ENCODE data around the gene SHB.

- TF ChIP-seq EP300 (IDR thresholded peaks at IDR 0.05; ENCODE audit: borderline replicate concordance in 1 of 2, low read depth in 2 of 2, low read length in 2 of 2): no peak
- no peak for TF ChIP-seq YY1 (IDR thresholded peaks at IDR 0.05; ENCODE audit: low read depth, low read length)
- TF ChIP-seq, protein P1, sequence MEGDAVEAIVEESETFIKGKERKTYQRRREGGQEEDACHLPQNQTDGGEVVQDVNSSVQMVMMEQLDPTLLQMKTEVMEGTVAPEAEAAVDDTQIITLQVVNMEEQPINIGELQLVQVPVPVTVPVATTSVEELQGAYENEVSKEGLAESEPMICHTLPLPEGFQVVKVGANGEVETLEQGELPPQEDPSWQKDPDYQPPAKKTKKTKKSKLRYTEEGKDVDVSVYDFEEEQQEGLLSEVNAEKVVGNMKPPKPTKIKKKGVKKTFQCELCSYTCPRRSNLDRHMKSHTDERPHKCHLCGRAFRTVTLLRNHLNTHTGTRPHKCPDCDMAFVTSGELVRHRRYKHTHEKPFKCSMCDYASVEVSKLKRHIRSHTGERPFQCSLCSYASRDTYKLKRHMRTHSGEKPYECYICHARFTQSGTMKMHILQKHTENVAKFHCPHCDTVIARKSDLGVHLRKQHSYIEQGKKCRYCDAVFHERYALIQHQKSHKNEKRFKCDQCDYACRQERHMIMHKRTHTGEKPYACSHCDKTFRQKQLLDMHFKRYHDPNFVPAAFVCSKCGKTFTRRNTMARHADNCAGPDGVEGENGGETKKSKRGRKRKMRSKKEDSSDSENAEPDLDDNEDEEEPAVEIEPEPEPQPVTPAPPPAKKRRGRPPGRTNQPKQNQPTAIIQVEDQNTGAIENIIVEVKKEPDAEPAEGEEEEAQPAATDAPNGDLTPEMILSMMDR (IDR thresholded peaks at IDR 0.05; ENCODE audit: control extremely low read depth in 1 of 3, insufficient read depth in 1 of 3, low read depth in 1 of 3, low read length in 3 of 3): no peak
- TF ChIP-seq, protein P2, sequence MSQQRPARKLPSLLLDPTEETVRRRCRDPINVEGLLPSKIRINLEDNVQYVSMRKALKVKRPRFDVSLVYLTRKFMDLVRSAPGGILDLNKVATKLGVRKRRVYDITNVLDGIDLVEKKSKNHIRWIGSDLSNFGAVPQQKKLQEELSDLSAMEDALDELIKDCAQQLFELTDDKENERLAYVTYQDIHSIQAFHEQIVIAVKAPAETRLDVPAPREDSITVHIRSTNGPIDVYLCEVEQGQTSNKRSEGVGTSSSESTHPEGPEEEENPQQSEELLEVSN (IDR thresholded peaks at IDR 0.05): no peak
- TF ChIP-seq SP1 (IDR thresholded peaks at IDR 0.05; ENCODE audit: low read depth, low read length): no peak
- no peak for TF ChIP-seq EZH2 (IDR thresholded peaks at IDR 0.05; ENCODE audit: low read depth, low read length, severe bottlenecking)
- TF ChIP-seq, protein P3, sequence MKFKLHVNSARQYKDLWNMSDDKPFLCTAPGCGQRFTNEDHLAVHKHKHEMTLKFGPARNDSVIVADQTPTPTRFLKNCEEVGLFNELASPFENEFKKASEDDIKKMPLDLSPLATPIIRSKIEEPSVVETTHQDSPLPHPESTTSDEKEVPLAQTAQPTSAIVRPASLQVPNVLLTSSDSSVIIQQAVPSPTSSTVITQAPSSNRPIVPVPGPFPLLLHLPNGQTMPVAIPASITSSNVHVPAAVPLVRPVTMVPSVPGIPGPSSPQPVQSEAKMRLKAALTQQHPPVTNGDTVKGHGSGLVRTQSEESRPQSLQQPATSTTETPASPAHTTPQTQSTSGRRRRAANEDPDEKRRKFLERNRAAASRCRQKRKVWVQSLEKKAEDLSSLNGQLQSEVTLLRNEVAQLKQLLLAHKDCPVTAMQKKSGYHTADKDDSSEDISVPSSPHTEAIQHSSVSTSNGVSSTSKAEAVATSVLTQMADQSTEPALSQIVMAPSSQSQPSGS (IDR thresholded peaks at IDR 0.05; ENCODE audit: low read length): no peak
- no peak for TF ChIP-seq RBBP5 (IDR thresholded peaks at IDR 0.05; ENCODE audit: borderline replicate concordance, low read depth, low read length)
- no peak for TF ChIP-seq ASH2L (IDR thresholded peaks at IDR 0.05; ENCODE audit: low read length)
- no peak for TF ChIP-seq POLR2AphosphoS5 (IDR thresholded peaks at IDR 0.05; ENCODE audit: low read depth, low read length)
- no peak for TF ChIP-seq TAF1 (IDR thresholded peaks at IDR 0.05; ENCODE audit: low read depth, low read length)
- no peak for TF ChIP-seq RFX5 (IDR thresholded peaks at IDR 0.05; ENCODE audit: borderline replicate concordance, low read depth, low read length)
- TF ChIP-seq GABPA (IDR thresholded peaks at IDR 0.05; ENCODE audit: borderline replicate concordance, insufficient read depth, low read length): no peak
Observed at GRCh38 chr9:37936965-37937364, 132.1 kb downstream of the SHB start.
